Astrocyte (in vitro differentiated cells and primary cell): Measurements from ENCODE around the gene SHOC2. TPM values are rescaled to one million over a fixed set of nuclear protein-coding genes. Genes with fewer than 3 reads are reported as not detected.

Experiments
- DNase-seq: peaks from one replicate; pipeline ENCODE4 v3.0.0-alpha.2; 2010; ENCODE audit warnings: low read depth
- FAIRE-seq: peaks from 2 replicates; lab custom pipeline; 2011; peaks lifted over from hg19 to GRCh38; lab: Jason Lieb, UNC
- H2AFZ ChIP-seq: 2 replicates; pipeline ENCODE4 v1.6.0; 2012; ENCODE audit warnings: low read depth, low read length, inconsistent platforms
- H3K27ac ChIP-seq: 2 replicates; pipeline ENCODE4 v1.5.1; 2011; ENCODE audit warnings: low read depth, low read length, inconsistent platforms
- H3K27me3 ChIP-seq: 2 replicates; pipeline ENCODE4 v1.6.0; 2011; ENCODE audit warnings: low read length, inconsistent platforms; ENCODE audit not compliant: insufficient read depth
- H3K36me3 ChIP-seq: 2 replicates; pipeline ENCODE4 v1.5.1; 2011; ENCODE audit warnings: low read length, inconsistent platforms; ENCODE audit not compliant: insufficient read depth
- H3K4me1 ChIP-seq: 2 replicates; pipeline ENCODE4 v1.5.1; 2011; ENCODE audit warnings: low read length, inconsistent platforms; ENCODE audit not compliant: insufficient read depth
- H3K4me2 ChIP-seq: 2 replicates; pipeline ENCODE4 v1.6.0; 2012; ENCODE audit warnings: low read length, inconsistent platforms
- H3K4me3 ChIP-seq: 2 replicates; pipeline ENCODE4 v1.5.1; 2011; ENCODE audit warnings: low read depth, mild to moderate bottlenecking, low read length, inconsistent platforms; ENCODE audit not compliant: insufficient read depth
- H3K79me2 ChIP-seq: 2 replicates; pipeline ENCODE4 v1.6.0; 2012; ENCODE audit warnings: mild to moderate bottlenecking, low read length, inconsistent platforms; ENCODE audit not compliant: insufficient read depth
- H3K9ac ChIP-seq: 2 replicates; pipeline ENCODE4 v1.6.0; 2012; ENCODE audit warnings: mild to moderate bottlenecking, low read length, inconsistent platforms
- H3K9me3 ChIP-seq: 2 replicates; pipeline ENCODE4 v1.5.1; 2012; ENCODE audit warnings: low read depth, mild to moderate bottlenecking, low read length, inconsistent platforms; ENCODE audit not compliant: insufficient read depth
- H4K20me1 ChIP-seq: 2 replicates; pipeline ENCODE4 v1.6.0; 2012; ENCODE audit warnings: low read length, inconsistent platforms; ENCODE audit not compliant: insufficient read depth
- H3K27ac Mint-ChIP-seq: one replicate; pipeline ENCODE4 v1.8.0; 2021; ENCODE audit warnings: mild to moderate bottlenecking, mixed read lengths; ENCODE audit not compliant: unreplicated experiment
- H3K27me3 Mint-ChIP-seq: one replicate; pipeline ENCODE4 v1.8.0; 2021; ENCODE audit warnings: low read depth, mixed read lengths; ENCODE audit not compliant: unreplicated experiment
- H3K36me3 Mint-ChIP-seq: one replicate; pipeline ENCODE4 v1.8.0; 2021; ENCODE audit warnings: low read depth, mixed read lengths; ENCODE audit not compliant: unreplicated experiment
- H3K4me1 Mint-ChIP-seq: one replicate; pipeline ENCODE4 v1.8.0; 2021; ENCODE audit warnings: low read depth, mixed read lengths; ENCODE audit not compliant: unreplicated experiment
- H3K4me3 Mint-ChIP-seq: one replicate; pipeline ENCODE4 v1.8.0; 2021; ENCODE audit warnings: mild to moderate bottlenecking, moderate library complexity, mixed read lengths; ENCODE audit not compliant: unreplicated experiment
- H3K9me3 Mint-ChIP-seq: one replicate; pipeline ENCODE4 v1.8.0; 2021; ENCODE audit warnings: mild to moderate bottlenecking, mixed read lengths; ENCODE audit not compliant: unreplicated experiment
- EZH2 ChIP-seq: IDR thresholded peaks from 2 replicates; pipeline ENCODE4 v1.6.1; 2012; ENCODE audit warnings: mild to moderate bottlenecking, low read length, inconsistent platforms; ENCODE audit not compliant: insufficient read depth
- total RNA-seq: library from RNA; stranded (reverse); gene quantifications from 2 replicates; pipeline ENCODE4 v1.2.1, GENCODE V29; 2021
- TF ChIP-seq, protein P1 (sequence below): IDR thresholded peaks from 2 replicates; pipeline ENCODE4 v1.5.1; 2011; ENCODE audit warnings: low read depth, mild to moderate bottlenecking, inconsistent platforms, low read length, moderate library complexity; ENCODE audit not compliant: insufficient read depth

The SHOC2 gene
- total RNA-seq, 1 donor from 2014 or later, result 80.7 TPM

DNA sequence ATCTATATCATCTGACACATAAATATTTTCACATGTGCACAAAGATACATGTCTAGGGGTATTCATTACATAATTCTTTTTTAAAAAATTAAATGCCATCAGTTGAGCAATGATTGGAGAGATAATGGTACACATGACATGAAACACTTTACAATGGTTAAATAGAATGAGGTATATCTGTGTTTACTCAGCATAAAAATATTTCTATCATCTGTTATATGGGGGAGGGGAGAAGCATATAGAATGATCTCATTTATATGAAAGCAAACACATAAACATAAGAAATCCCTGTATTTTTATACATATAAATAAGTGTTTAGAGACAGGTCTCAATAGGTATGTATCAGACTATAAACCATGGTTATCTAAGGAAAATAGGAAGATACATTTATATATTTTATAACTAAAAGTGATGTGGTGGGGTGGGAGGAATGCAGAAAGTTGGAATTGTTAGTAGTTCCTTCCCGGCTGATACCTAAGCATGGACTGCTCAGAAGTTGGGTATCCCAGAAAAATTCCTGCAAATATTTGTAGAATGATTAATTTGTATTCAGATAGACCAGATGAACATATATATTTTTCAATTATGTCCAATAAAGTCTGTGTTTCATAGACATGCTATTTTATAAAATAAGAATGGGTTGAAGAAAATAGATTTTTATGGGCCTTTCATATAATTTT is 75.1 kb downstream of the SHOC2 start:
- Mint-ChIP-seq H3K27me3 (no peaks in the 10 kb centered on the region), H3K27ac (no peak overlapping the region), H3K4me3 (no peak overlapping the region), H3K36me3 (peaks cover 7% of the 10 kb centered on the region), H3K9me3 (no peaks in the 10 kb centered on the region), H3K4me1 (peaks cover 25% of the 10 kb centered on the region)
- Histone ChIP-seq H4K20me1 (peaks cover 18% of the 10 kb centered on the region), H3K27me3 (no peaks in the 10 kb centered on the region), H2AFZ (no peak overlapping the region), H3K4me2 (no peak overlapping the region), H3K79me2 (peaks cover 19% of the 10 kb centered on the region), H3K9ac (no peak overlapping the region), H3K36me3 (no peaks in the 10 kb centered on the region), H3K27ac (no peak overlapping the region), H3K9me3 (no peaks in the 10 kb centered on the region), H3K4me1 (peaks cover 23% of the 10 kb centered on the region), H3K4me3 (no peak overlapping the region)
- FAIRE-seq (no peak), DNase-seq (no peak)
- TF ChIP-seq, protein P1, sequence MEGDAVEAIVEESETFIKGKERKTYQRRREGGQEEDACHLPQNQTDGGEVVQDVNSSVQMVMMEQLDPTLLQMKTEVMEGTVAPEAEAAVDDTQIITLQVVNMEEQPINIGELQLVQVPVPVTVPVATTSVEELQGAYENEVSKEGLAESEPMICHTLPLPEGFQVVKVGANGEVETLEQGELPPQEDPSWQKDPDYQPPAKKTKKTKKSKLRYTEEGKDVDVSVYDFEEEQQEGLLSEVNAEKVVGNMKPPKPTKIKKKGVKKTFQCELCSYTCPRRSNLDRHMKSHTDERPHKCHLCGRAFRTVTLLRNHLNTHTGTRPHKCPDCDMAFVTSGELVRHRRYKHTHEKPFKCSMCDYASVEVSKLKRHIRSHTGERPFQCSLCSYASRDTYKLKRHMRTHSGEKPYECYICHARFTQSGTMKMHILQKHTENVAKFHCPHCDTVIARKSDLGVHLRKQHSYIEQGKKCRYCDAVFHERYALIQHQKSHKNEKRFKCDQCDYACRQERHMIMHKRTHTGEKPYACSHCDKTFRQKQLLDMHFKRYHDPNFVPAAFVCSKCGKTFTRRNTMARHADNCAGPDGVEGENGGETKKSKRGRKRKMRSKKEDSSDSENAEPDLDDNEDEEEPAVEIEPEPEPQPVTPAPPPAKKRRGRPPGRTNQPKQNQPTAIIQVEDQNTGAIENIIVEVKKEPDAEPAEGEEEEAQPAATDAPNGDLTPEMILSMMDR, result no peak
- no peak for TF ChIP-seq EZH2

DNA sequence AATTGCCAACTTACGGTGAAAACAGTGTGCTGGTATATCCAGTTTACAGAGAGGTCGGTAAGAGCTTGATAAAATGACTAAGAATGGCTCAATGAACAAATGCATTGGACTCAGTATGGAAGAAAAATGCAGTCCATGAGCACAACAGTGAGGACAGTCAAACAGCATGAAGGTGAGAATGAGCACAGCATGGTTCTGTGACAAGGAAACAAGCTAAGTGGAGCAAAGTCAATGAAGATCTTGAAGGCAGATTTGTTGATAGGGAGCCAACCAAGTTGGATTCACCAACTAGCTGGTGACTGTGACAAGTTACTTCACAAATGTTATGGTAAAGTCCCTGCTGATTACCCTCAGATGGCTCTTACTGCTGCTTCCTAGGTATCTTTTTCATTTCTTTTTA is 75.9 kb downstream of the SHOC2 start:
- Mint-ChIP-seq H3K27me3 (no peaks in the 10 kb centered on the region), H3K4me3 (no peak overlapping the region), H3K36me3 (peaks cover 3% of the 10 kb centered on the region), H3K27ac (no peak overlapping the region), H3K9me3 (no peaks in the 10 kb centered on the region), H3K4me1 (peaks cover 25% of the 10 kb centered on the region)
- H3K79me2 ChIP-seq, result peaks cover 19% of the 10 kb centered on the region
- H2AFZ ChIP-seq, result no peak overlapping the region
- H3K4me1 ChIP-seq, result peaks cover 23% of the 10 kb centered on the region
- peak; percentile 34 for FAIRE-seq
- no peaks in the 10 kb centered on the region for H3K36me3 ChIP-seq
- no peaks in the 10 kb centered on the region for H3K9me3 ChIP-seq
- H3K9ac ChIP-seq, result no peak overlapping the region
- H3K27me3 ChIP-seq, result no peaks in the 10 kb centered on the region
- no peak overlapping the region for H3K4me3 ChIP-seq
- TF ChIP-seq EZH2, result no peak
- TF ChIP-seq, protein P1, result no peak
- no peak overlapping the region for H3K27ac ChIP-seq
- H4K20me1 ChIP-seq, result peaks cover 18% of the 10 kb centered on the region
- H3K4me2 ChIP-seq, result no peak overlapping the region
- DNase-seq, result no peak

DNA sequence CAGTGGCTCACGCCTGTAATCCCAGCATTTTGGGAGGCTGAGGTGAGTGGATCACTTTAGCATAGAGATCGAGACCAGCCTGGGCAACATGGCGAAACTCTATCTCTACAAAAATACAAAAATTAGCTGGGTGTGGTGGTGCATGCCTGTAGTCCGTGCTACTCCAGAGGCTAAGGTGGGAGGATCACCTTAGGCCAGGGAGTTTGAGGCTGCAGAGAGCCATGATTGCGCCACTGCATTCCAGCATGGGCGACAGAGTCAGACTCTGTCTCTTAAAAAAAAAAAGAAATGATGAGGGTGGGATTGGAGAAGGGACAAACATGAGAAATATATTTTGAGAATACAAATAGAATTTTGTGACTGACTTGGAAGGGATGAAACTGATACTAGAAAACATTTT is 76.9 kb downstream of the SHOC2 start:
- Histone ChIP-seq H3K27ac (no peak overlapping the region), H3K9me3 (no peaks in the 10 kb centered on the region), H3K4me3 (no peak overlapping the region), H2AFZ (no peak overlapping the region), H3K79me2 (peaks cover 16% of the 10 kb centered on the region), H3K9ac (no peak overlapping the region), H4K20me1 (peaks cover 18% of the 10 kb centered on the region), H3K4me1 (peaks cover 23% of the 10 kb centered on the region), H3K4me2 (no peak overlapping the region), H3K36me3 (no peaks in the 10 kb centered on the region), H3K27me3 (no peaks in the 10 kb centered on the region)
- TF ChIP-seq EZH2, result no peak
- TF ChIP-seq, protein P1, result no peak
- H3K4me3 Mint-ChIP-seq, result no peak overlapping the region
- peaks cover 25% of the 10 kb centered on the region for H3K4me1 Mint-ChIP-seq
- no peaks in the 10 kb centered on the region for H3K9me3 Mint-ChIP-seq
- DNase-seq, result no peak
- H3K27ac Mint-ChIP-seq, result no peak overlapping the region
- no peaks in the 10 kb centered on the region for H3K36me3 Mint-ChIP-seq
- no peaks in the 10 kb centered on the region for H3K27me3 Mint-ChIP-seq
- FAIRE-seq, result no peak
